NCI-H2081 (cell line): ENCODE data around the gene MAD1L1.
"Not testable (repeated sequence)": the region's sequence is repeated elsewhere in the genome, so short reads cannot be mapped to it uniquely, and the experiment has no call there.

Source experiments
- DNase-seq, 2 experiments: peaks; one replicate each; lab custom pipeline; 2025; lab: John Stamatoyannopoulos, UW

MAD1L1 gene

GRCh38 chr7:2066251-2066919 lies 166.4 kb downstream of the MAD1L1 start:
- no peak for DNase-seq

DNA sequence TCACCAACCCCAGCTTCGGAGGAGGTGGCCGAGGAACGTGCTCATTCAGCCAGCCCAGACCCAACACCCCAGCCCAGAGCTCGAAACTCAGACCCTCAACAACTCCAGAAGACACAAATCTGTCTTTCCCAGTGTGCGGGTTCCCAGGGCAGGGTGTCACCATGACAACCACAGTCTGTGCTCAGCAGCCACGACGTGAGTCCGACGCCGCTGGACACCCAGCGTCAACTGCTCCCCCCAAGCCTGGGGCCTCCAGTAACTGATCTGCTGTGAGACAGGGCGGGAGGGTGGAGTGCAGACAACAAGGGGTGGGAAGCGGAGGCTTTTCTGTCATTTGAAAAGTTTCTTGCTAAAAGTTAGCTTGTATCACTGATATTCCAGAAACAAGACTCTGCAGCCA lies 167.2 kb downstream of the MAD1L1 start:
- no peak for DNase-seq

DNA sequence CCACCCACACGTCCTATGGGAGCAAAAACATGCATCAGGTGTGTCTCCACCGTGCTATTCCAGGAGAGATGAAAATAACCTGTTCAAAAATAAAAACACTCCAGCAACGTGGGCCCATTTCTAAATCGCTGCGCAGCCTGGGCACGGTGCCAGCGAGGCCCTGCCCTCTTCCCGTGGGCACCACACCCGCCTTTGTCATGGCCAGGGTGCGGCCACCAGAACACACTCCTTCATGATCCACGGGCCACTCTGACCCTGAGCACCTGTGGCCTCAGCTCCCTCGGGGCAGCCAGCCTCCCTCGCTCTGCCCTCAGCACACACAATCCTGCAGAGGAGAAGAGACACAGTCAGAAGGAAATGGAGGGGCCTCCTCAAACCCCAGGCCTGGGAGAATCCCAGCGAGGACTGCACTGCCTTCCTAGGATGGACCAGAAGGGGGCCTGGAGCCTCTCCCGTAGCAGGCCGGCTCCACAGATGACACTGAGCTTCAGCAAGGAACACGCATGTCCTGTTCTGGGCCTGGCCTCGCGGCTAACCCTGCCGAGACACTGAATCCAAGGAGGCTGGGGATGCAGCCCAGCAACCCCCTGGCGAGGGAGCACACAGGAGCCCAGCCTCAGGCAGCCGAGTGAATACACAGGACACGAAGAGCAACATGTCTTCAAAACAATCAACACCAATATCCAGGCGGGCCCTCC lies 169.0 kb downstream of the MAD1L1 start:
- DNase-seq: no peak

DNA sequence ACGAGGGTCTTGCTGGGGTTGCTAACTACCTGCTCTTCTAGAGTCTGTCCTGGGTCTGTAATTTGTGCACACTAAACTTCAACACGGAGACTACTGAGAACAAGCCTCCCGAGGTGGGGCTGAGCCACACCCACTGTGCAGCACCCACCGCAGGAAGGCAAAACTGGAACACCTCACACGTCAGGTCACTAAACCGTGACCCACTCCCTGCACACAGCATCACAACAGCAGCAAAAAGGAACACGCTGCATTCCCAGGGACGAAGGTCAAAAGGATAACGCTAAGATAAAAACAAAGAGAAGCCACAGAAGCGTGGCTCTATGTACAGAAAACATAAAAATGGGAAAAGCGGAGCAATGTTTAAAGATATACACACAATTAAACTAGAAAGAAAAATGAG lies 170.1 kb downstream of the MAD1L1 start:
- no peak for DNase-seq

GRCh38 chr7:2060701-2061100 lies 172.0 kb downstream of the MAD1L1 start:
- no peak for DNase-seq

GRCh38 chr7:2059964-2060700 lies 172.6 kb downstream of the MAD1L1 start:
- no peak for DNase-seq

DNA sequence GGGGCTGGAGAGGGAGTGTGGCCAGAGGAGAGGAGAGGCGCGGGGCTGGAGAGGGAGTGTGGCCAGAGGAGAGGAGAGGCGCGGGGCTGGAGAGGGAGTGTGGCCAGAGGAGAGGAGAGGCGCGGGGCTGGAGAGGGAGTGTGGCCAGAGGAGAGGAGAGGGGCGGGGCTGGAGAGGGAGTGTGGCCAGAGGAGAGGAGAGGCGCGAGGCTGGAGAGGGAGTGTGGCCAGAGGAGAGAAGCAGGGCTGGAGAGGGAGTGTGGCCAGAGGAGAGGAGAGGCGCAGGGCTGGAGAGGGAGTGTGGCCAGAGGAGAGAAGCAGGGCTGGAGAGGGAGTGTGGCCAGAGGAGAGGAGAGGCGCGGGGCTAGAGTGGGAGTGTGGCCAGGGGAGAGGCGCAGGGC lies 174.5 kb downstream of the MAD1L1 start:
- DNase-seq: not testable (repeated sequence)

DNA sequence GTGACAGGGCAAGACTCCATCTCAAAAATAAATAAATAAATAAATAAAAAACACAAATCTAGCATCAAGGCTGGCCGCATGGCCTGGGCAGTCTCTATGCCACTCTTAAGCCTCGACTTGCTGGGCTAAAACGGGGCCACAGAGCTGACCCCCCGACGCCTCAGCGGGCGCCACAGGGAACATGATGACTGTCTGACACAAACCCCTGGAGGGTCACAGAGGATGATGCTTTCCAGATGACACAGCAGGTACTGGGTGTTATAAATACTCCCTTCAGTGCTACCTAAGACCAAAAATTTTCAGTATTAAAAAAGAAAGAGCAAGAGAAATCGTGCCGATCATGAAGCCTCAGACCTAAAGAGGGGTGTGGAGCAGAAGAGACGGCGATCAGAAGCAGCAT lies 176.8 kb downstream of the MAD1L1 start:
- no peak for DNase-seq

GRCh38 chr7:2054927-2055326 lies 177.8 kb downstream of the MAD1L1 start:
- DNase-seq: no peak

DNA sequence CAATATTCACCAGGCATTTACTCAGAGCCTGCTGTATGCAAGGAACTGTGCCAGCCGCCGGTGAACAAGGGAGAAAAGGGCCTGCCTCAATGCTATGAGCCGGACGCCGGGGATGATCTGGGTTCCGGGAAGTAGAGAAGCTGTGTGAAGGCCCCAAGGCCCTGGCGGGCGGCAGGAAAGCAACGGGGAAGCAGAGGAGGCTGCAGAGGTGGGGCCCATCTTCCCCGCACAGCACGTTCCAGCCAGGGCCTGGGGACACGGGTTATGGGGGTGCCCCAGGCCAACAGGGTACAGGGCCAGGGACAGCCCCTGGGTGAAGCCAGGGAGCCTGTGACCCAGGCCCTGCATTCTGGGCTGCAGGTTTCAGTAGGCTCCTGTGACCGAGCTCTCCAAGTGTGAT lies 179.3 kb downstream of the MAD1L1 start:
- no peak for DNase-seq

- DNase-seq: no peak
Observed at GRCh38 chr7:2052657-2053048, 180.1 kb downstream of the MAD1L1 start.

GRCh38 chr7:2051707-2052656 lies 180.8 kb downstream of the MAD1L1 start:
- peak; percentile 36 to 76 for DNase-seq

DNA sequence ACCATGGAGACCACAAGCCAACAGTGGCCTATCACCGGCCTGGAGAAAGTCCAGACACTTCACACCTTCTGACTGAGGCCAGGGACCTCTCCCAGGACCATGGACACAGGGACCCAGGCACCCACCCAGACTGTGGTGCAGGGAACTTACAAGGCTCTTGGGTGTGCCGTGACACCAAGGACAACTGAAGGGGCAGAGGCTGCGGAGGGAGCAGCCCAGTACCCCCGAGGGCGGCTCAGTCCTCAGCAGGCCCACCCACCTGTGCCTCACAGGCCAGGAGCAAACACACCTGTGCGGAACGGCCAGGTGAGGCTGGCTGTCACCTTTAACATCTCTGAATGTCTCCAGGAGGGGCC lies 182.3 kb downstream of the MAD1L1 start:
- DNase-seq: no peak

GRCh38 chr7:2049782-2050510 lies 182.8 kb downstream of the MAD1L1 start:
- DNase-seq: no peak

DNA sequence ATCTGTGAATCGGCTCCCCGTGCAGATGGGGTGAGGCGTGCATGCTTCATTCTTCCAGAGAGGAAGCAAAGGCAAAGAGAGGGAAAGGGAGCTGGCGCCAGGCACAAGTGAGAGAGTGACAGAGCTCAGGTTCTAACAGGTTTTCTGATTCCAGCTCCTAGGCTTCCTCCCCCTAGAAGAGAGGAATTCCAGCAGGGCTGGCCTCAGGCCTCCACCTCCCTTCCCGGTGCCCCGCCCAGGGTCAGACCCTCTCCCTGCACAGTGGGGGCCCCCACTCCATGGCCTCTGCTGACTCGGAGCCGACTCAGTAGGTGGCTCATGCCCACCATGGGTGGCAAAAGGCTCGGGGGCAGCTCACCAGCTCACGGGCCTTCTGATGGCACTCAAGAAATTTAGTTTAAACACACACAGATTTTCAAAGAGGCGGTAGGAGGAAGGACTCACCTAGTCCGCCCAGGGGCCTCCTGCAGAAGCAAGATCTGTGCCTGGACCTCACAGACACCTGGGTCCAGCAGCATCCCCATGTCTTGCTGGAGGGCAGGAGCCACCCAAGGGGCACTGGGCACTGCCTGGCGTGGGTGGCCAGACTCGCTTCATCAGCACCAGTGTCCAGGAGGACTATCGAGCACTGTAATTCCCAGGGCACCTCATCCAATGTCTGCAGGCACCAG lies 183.5 kb downstream of the MAD1L1 start:
- DNase-seq: no peak

GRCh38 chr7:2048531-2048930 lies 184.2 kb downstream of the MAD1L1 start:
- DNase-seq: no peak

GRCh38 chr7:2048006-2048405 lies 184.7 kb downstream of the MAD1L1 start:
- DNase-seq: no peak

- DNase-seq: peak in 1 of 2 experiments; percentile 27
Observed at GRCh38 chr7:2046581-2047565, 185.9 kb downstream of the MAD1L1 start.

DNA sequence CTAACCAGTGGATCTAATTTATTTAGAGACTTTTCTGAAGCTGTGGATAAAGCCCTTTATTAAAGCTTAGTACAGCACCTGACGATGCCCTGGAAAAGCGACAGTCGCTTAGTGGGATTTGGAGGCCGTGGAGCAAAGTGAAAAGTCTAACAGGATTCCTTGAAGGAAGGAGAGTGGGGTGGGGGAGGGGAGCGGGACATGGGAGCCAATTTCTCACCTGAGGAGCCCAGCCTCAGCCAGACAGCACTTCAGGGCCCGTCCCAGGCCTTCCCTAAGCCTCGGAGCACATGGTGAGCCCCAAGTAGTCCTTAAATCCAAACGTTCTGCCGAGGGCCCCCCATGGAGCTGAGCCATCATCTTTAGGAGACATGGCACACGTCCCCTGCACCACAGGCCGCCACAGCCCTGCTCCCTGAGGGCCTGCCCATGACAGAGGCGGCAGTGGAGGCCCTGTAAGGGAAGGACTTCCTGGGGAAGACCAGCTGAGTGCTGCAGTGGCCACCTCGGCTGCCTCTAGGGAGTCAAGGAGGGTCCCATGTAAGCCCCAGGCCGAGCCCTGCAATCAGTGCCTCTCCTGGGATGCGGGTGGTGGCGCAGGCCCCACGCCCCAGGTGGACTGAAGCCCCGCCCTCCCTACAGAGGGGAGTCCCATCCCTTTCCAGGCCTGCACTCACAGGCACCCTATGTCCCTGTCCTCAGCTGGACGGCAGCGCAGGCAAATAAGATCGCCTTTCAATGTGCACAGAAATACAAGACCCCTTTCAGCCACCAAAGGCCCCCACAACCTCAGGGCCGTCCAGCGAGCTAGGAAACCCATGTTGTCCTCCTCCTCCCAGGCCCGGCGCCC lies 187.0 kb downstream of the MAD1L1 start:
- DNase-seq: no peak
